GM12801 (cell line): ENCODE measurements around the gene UBN1.

Source experiments
- TF ChIP-seq, protein P1 (sequence below): IDR thresholded peaks from one replicate; pipeline ENCODE4 v1.5.1; 2011; ENCODE audit warnings: control low read depth; ENCODE audit not compliant: insufficient read length; ENCODE audit errors: extremely low read depth

UBN1 gene

DNA sequence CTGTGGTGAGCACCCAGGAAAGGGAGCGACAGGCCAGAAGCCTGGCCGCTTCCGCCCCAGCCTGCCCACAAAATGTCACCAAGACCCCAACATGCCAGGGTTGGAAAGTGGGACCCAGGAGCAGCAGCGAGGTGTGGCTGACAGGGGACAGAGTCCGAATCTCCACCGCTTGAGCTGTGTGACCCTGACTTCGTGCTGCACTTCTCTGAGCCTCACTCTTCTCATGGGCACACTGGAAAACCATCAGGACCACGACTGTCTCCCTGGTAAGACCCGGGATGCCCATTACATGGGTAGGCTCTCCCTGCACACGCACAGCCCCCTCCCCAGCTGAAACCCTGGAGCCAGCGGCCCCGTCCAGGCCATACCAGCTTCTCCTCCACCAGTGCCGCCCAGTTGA is 54.8 kb downstream of the UBN1 start:
- TF ChIP-seq, protein P1, sequence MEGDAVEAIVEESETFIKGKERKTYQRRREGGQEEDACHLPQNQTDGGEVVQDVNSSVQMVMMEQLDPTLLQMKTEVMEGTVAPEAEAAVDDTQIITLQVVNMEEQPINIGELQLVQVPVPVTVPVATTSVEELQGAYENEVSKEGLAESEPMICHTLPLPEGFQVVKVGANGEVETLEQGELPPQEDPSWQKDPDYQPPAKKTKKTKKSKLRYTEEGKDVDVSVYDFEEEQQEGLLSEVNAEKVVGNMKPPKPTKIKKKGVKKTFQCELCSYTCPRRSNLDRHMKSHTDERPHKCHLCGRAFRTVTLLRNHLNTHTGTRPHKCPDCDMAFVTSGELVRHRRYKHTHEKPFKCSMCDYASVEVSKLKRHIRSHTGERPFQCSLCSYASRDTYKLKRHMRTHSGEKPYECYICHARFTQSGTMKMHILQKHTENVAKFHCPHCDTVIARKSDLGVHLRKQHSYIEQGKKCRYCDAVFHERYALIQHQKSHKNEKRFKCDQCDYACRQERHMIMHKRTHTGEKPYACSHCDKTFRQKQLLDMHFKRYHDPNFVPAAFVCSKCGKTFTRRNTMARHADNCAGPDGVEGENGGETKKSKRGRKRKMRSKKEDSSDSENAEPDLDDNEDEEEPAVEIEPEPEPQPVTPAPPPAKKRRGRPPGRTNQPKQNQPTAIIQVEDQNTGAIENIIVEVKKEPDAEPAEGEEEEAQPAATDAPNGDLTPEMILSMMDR, result no peak

DNA sequence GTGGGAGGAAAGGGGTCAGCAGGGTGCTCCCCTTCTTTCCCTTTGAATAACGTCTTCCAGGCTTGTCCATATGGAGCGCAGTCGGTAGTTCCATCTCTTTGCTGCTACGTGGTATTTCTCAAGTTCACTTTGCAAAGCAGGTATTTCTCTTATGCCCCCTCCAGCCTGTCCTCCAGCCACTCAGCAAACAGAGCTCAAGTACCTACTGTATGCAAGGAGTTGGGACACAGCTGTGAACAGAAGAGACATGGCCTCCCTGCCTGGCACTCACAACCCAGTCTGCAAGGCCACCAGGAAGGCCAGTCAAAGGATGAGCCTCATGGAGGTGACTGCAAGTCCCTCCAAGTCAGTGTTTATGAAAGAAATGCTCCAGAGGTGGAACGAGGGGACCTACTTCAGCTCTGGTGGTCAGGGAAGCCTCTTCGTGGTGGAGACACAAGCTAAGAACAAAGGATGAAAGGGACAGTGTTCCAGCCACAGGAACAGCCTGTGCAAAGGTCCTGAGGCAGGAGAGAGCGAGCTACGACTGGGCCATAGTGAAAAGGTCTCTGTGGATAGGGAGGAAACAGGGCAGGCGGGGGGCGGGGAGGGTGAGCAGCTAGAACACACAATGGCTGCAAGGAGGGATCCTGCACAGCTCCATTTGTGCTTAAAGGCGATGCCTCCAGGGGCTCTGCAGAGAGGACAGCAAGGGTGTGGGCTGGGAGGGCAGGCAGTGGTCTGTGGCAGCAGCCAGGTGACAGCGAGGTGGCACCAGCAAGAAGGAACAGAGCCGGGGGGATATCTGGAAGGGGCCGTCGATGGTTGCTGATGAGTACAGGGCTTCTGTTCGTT is 57.0 kb downstream of the UBN1 start:
- TF ChIP-seq, protein P1, result no peak

DNA sequence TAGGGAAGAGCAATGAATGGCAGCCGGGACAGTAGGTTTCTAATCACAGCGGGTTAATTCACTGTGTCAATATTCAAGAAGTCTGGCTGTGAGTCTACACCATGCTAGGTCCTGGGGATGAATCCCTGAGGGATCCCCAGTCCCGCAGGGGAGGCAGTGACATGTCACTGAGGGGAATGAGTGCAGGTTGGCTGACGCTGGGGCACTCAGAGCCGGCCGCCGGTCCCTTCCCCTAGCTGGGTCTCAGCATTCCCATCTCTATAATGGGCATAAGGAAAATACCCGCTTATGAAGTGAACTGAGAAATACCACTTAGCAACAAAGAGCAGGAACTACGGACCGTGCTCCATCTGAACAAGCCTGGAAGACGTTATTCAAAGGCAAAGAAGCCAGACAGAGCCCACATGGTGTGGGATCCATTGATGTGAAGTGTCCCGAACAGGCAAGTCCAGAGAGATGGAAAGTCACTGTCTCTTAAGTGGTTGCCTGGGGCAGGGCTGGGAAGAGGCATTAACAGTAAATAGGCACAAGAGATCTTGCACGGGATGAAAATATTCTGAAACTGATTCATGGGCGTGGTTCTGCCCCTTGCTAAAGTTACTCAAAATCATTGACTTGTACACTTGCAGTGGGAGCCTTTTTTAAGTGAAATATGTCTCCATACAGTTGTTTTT is 57.8 kb downstream of the UBN1 start:
- TF ChIP-seq, protein P1, result no peak

- TF ChIP-seq, protein P1, result no peak
These were observed 61.6 kb downstream of the UBN1 start for GRCh38 chr16:4908854-4909401.

DNA sequence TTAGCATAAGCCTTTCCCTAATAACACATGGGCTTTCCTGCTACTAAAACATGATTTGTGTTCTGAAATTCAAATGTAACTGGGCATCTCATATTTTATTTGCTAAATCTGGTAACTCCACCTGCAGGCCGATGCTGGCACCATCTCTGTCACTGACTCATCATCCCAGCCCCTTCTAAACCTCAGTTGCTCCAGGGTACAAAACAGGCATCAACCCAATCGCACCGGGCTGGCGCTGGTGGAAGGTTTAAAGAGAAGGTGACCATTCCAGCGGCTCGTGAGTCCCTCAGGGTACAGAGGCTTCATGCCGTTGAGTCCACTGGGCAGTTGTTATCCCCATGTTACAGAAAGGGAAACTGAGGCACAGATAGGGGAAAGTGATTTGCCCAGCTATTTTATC is 62.5 kb downstream of the UBN1 start:
- TF ChIP-seq, protein P1, result no peak

- TF ChIP-seq, protein P1, result no peak
These were observed 63.5 kb downstream of the UBN1 start for GRCh38 chr16:4910828-4911227.

DNA sequence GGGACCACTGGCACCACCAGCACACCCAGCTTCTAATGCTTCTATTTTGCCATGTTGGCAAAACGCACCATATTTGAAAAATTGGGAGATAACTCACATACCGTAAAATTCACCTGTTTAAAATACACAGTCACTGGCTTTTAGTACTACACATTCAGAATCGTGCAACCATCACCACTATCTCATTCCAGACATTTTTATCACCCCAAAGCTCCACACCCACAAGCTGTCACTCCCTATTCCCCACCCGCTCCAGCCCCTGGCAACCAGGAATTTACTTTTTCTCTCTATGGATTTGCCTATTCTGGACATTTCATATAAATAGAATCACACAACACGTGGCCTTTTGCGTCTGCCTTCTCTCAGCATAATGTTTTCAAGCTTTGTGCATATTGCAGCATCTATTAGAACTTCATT is 64.7 kb downstream of the UBN1 start:
- TF ChIP-seq, protein P1, result no peak
